Kidney (tissue), 14 donors: ENCODE results near the gene HSD17B4. TPM values are rescaled to one million over a fixed set of nuclear protein-coding genes. Genes with fewer than 3 reads are reported as not detected.
A peak's percentile ranks its signal among the peaks of the same experiment; 100 is the strongest.
"Not testable (repeated sequence)": the region's sequence is repeated elsewhere in the genome, so short reads cannot be mapped to it uniquely, and the experiment has no call there.

Experiments used
- DNase-seq, 5 donors: peaks; one replicate each; pipeline ENCODE4 v3.0.0-alpha.2; 2013 to 2020
- FAIRE-seq: peaks from 2 replicates; lab custom pipeline; 2012; peaks lifted over from hg19 to GRCh38; lab: Jason Lieb, UNC
- H3K27ac ChIP-seq, 2 donors: one replicate each; pipeline ENCODE4 v1.7.0; 2013; ENCODE audit warnings: low read depth in 2 of 2, low read length in 2 of 2, inconsistent platforms in 1 of 2
- H3K27me3 ChIP-seq: one replicate; pipeline ENCODE4 v1.7.1; 2013; ENCODE audit warnings: low read length, inconsistent platforms; ENCODE audit not compliant: control insufficient read depth, insufficient read depth
- H3K36me3 ChIP-seq, 3 donors: one replicate each; pipeline versions ENCODE4 v1.7.0 to v1.7.1; 2013; ENCODE audit warnings: low read length in 3 of 3, control low read depth in 1 of 3, inconsistent platforms in 1 of 3; ENCODE audit not compliant: insufficient read depth in 3 of 3, control insufficient read depth in 2 of 3
- H3K4me1 ChIP-seq, 3 donors: one replicate each; pipeline versions ENCODE4 v1.7.0 to v1.7.1; 2013; ENCODE audit warnings: low read length in 3 of 3, inconsistent platforms in 1 of 3, low read depth in 1 of 3; ENCODE audit not compliant: control insufficient read depth in 2 of 3, insufficient read depth in 2 of 3
- H3K4me3 ChIP-seq, 3 donors: one replicate each; pipeline versions ENCODE4 v1.7.0 to v1.8.1; 2013; ENCODE audit warnings: low read length in 3 of 3, control low read depth in 1 of 3, inconsistent platforms in 1 of 3
- H3K9ac ChIP-seq, 3 donors: one replicate each; pipeline versions ENCODE4 v1.7.0 to v1.7.1; 2013; ENCODE audit warnings: low read length in 3 of 3, control low read depth in 1 of 3, inconsistent platforms in 1 of 3
- H3K9me3 ChIP-seq, 3 donors: one replicate each; pipeline versions ENCODE4 v1.7.0 to v1.7.1; 2013; ENCODE audit warnings: low read length in 3 of 3, control low read depth in 1 of 3, inconsistent platforms in 1 of 3; ENCODE audit not compliant: control insufficient read depth in 2 of 3, insufficient read depth in 1 of 3
- CTCF ChIP-seq: IDR thresholded peaks from 3 replicates; pipeline ENCODE4 v1.5.1; 2012; ENCODE audit warnings: mild to moderate bottlenecking, moderate library complexity, borderline replicate concordance; ENCODE audit not compliant: insufficient read depth; ENCODE audit errors: extremely low read depth
- intact Hi-C: fragments of 100-400 bp; cut with DNase I; formaldehyde crosslinking; loops from one replicate; pipeline ENCODE4 v1.11.1; 2022
- polyA plus RNA-seq: library from polyadenylated mRNA; stranded (reverse); fragments of 350-450 nt; fragmentation: Illumina TruSeq; extraction: RNeasy Lipid Tissue Mini Kit (QIAGEN cat#74804); gene quantifications from one replicate; pipeline ENCODE4 v1.2.3, GENCODE V29; 2014; ENCODE audit warnings: low read depth, low replicate concordance; ENCODE audit not compliant: insufficient read depth
- total RNA-seq: library from RNA; stranded (reverse); fragmentation: NEBNext Ultra II Directional; extraction: Animal tissue kit (Norgen Biotek cat#: 25700); gene quantifications from one replicate; pipeline ENCODE4 v1.2.1, GENCODE V29; 2021
- donor health status: control.
- donor health status: control.
- donor health status: control.
- donor health status: control.
- donor health status: control.
- donor health status: DM: yes; HTN: yes; CAD: no.
- donor health status: Normal renal cell carcinoma (clear cell type).

The HSD17B4 gene
- total and polyA plus RNA-seq, 2 donors from 2014 or later: 202 to 212 TPM

GRCh38 chr5:119449882-119450281 lies 2.4 kb upstream of the HSD17B4 start:
- intact Hi-C loops: no loop called here

GRCh38 chr5:119450627-119451026 lies 1.7 kb upstream of the HSD17B4 start:
- H3K27me3 ChIP-seq, H3K27ac ChIP-seq, H3K9ac ChIP-seq, H3K4me3 ChIP-seq, DNase-seq, intact Hi-C loops, H3K36me3 ChIP-seq, H3K9me3 ChIP-seq, FAIRE-seq: not testable (repeated sequence)
- peaks cover 0 to 14% (median 3%) of the 10 kb centered on the region in 3 donors for H3K4me1 ChIP-seq

More at GRCh38 chr5:119449882-119450281, 2.4 kb upstream of the HSD17B4 start:
- FAIRE-seq: no peak
- no peak for TF ChIP-seq CTCF
- no peak overlapping the region for H3K27ac ChIP-seq
- H3K4me3 ChIP-seq: no peak overlapping the region
- H3K36me3 ChIP-seq: no peaks in the 10 kb centered on the region
- H3K9ac ChIP-seq: no peak overlapping the region
- H3K4me1 ChIP-seq: peaks cover 0 to 14% (median 3%) of the 10 kb centered on the region in 3 donors
- DNase-seq: no peak
- no peaks in the 10 kb centered on the region for H3K27me3 ChIP-seq
- H3K9me3 ChIP-seq: peaks cover 0 to 7% (median 0%) of the 10 kb centered on the region in 3 donors

DNA sequence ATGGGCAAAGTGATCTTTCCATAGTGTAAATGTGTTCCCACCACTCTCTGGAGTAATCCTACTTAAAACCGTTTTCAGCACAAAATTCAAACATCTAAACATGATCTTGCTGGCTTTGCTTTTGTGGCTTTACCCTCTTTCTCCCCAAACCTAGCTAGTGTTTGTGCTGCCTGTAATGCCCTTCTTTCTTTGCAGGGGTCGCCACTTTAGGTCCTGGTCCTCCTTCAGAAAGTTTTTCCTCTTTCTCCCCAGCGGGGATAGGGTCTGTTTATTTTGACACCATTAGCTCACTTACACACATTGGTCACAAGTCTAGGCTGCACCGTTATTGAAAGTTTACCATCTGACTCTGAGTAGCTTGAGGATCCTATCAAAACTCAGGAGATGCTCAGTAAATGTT lies 736 bp upstream of the HSD17B4 start:
- Histone ChIP-seq H3K9ac (no peak overlapping the region), H3K36me3 (no peaks in the 10 kb centered on the region), H3K27ac (no peak overlapping the region), H3K27me3 (no peaks in the 10 kb centered on the region), H3K4me1 (peaks cover 0 to 14% (median 3%) of the 10 kb centered on the region in 3 donors), H3K9me3 (peaks cover 0 to 7% (median 0%) of the 10 kb centered on the region in 3 donors), H3K4me3 (peak overlapping the region in 1 of 3 donors; percentile 95)
- intact Hi-C loops: no loop called here
- no peak for FAIRE-seq
- no peak for DNase-seq
- TF ChIP-seq CTCF: no peak

GRCh38 chr5:119452060-119452372 lies 281 bp upstream of the HSD17B4 start:
- TF ChIP-seq CTCF: no peak
- no peak for DNase-seq
- Histone ChIP-seq H3K9me3 (peaks cover 0 to 7% (median 0%) of the 10 kb centered on the region in 3 donors), H3K27me3 (no peaks in the 10 kb centered on the region), H3K4me3 (peak overlapping the region; percentile 84 to 95 (median 93)), H3K36me3 (no peaks in the 10 kb centered on the region), H3K4me1 (peaks cover 0 to 14% (median 3%) of the 10 kb centered on the region in 3 donors), H3K9ac (peak overlapping the region; percentile 25 to 94 (median 69)), H3K27ac (peak overlapping the region; percentile 94)
- FAIRE-seq: no peak
- intact Hi-C loops: no loop called here
